ENCODE results near the gene ACAP2.
"Not testable (repeated sequence)": the region's sequence is repeated elsewhere in the genome, so short reads cannot be mapped to it uniquely, and the experiment has no call there.

ACAP2 gene

DNA sequence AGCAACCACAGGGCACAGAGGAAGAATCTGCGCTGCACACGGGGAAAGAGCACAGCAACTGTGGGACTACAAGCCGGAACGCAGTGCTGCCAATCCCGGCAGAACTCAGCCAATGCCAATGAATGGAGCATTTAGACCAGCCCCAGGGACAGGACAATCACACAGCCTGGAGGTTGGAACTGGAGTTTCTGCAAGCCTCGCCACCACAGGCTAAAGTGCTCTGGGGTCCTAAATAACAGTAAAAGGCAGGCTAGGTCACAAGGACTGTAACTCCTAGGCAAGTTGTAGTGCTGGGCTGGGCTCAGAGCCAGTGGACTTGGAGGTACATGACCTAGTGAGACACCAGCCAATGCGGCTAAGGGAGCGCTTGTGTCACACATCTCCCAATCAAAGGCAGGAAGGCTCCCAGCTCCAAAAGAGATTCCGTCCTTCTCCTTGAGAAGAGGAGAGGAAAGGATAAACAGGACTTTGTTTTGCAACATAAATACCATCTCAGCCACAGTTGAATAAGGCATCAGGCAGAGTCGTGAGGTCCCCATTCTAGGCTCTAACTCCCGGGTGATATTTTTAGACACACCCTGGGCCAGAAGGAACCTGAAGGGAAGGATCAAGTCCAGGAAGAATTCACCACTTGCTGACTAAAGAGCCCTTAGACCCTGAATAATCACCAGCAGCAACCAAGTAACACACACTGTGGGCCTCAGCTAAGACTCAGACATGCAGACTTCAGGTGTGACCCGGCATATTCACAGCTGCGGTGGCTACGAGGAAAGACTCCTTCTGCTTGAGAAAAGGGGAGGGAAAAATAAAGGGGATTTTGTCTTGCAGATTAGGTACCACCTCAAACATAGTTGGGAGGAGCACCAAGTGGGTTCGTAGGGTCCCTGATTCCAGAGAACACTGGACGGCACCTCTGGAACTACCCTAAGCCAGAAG is 86.4 kb downstream of the ACAP2 start:
- Histone ChIP-seq H3K4me2 (ENCODE audit: low read length) (no peak overlapping the region), H3K79me2 (peaks cover 3% of the 10 kb centered on the region), H3K27me3 (ENCODE audit: control insufficient read depth, insufficient read depth, low read length) (no peaks in the 10 kb centered on the region), H3K4me1 (no peaks in the 10 kb centered on the region), H2AFZ (no peak overlapping the region), H3K9ac (no peak overlapping the region), H3K4me3 (ENCODE audit: low read depth, low read length) (no peak overlapping the region), H3K9me3 (ENCODE audit: control insufficient read depth, low read length) (no peaks in the 10 kb centered on the region), H3K27ac (no peak overlapping the region), H3K36me3 (ENCODE audit: control insufficient read depth, insufficient read depth, low read length) (no peaks in the 10 kb centered on the region)
- TF ChIP-seq, protein P1, sequence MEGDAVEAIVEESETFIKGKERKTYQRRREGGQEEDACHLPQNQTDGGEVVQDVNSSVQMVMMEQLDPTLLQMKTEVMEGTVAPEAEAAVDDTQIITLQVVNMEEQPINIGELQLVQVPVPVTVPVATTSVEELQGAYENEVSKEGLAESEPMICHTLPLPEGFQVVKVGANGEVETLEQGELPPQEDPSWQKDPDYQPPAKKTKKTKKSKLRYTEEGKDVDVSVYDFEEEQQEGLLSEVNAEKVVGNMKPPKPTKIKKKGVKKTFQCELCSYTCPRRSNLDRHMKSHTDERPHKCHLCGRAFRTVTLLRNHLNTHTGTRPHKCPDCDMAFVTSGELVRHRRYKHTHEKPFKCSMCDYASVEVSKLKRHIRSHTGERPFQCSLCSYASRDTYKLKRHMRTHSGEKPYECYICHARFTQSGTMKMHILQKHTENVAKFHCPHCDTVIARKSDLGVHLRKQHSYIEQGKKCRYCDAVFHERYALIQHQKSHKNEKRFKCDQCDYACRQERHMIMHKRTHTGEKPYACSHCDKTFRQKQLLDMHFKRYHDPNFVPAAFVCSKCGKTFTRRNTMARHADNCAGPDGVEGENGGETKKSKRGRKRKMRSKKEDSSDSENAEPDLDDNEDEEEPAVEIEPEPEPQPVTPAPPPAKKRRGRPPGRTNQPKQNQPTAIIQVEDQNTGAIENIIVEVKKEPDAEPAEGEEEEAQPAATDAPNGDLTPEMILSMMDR (IDR thresholded peaks at IDR 0.05) = no peak

GRCh38 chr3:195354009-195354408 is 88.8 kb downstream of the ACAP2 start:
- not testable (repeated sequence) for H3K79me2 ChIP-seq, H2AFZ ChIP-seq

DNA sequence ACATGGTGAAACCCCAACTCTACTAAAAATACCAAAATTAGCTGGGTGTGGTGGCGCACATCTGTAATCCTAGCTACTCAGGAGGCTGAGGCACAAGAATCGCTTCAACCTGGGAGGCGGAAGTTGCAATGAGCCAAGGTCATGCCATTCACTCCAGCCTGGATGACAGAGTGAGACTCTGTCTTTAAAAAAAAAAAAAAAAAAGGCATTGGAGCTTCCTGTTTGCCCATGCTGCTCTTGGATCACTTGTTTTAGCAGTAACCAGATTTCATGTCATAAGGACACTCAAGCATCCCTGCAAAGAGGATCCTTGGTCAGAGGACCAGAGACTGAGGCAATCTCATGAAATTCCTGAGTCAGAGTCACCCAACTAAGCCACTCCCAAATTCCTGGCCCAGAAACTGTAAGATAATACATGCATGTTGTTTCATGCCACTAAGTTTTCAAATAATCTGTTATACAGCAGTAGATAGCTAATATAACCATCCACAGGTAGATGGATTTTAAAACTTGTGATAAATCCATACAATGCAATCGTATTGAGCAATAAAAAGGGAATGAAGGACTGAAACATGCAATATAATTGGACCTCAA is 89.8 kb downstream of the ACAP2 start:
- Histone ChIP-seq H3K4me2 (ENCODE audit: low read length) (no peak overlapping the region), H3K27me3 (ENCODE audit: control insufficient read depth, insufficient read depth, low read length) (no peaks in the 10 kb centered on the region), H3K79me2 (no peaks in the 10 kb centered on the region), H3K4me1 (no peaks in the 10 kb centered on the region), H3K4me3 (ENCODE audit: low read depth, low read length) (no peak overlapping the region), H3K9me3 (ENCODE audit: control insufficient read depth, low read length) (no peaks in the 10 kb centered on the region), H2AFZ (no peak overlapping the region), H3K9ac (no peak overlapping the region), H3K36me3 (ENCODE audit: control insufficient read depth, insufficient read depth, low read length) (no peaks in the 10 kb centered on the region), H3K27ac (no peak overlapping the region)
- TF ChIP-seq, protein P1 (IDR thresholded peaks at IDR 0.05) = no peak

More at GRCh38 chr3:195354009-195354408, 88.8 kb downstream of the ACAP2 start:
- not testable (repeated sequence) for H3K9me3 ChIP-seq (ENCODE audit: control insufficient read depth, low read length); H3K4me1 ChIP-seq; H3K4me2 ChIP-seq (ENCODE audit: low read length); H3K9ac ChIP-seq; H3K27me3 ChIP-seq (ENCODE audit: control insufficient read depth, insufficient read depth, low read length); H3K4me3 ChIP-seq (ENCODE audit: low read depth, low read length); H3K36me3 ChIP-seq (ENCODE audit: control insufficient read depth, insufficient read depth, low read length); H3K27ac ChIP-seq

GRCh38 chr3:195348426-195349115 is 94.2 kb downstream of the ACAP2 start:
- H3K4me1 ChIP-seq = no peaks in the 10 kb centered on the region
- H3K27ac ChIP-seq = no peak overlapping the region
- TF ChIP-seq, protein P1 (IDR thresholded peaks at IDR 0.05) = no peak

GRCh38 chr3:195337747-195338146 is 105.1 kb downstream of the ACAP2 start:
- H3K27me3 ChIP-seq (ENCODE audit: control insufficient read depth, insufficient read depth, low read length) = no peaks in the 10 kb centered on the region
- H3K36me3 ChIP-seq (ENCODE audit: control insufficient read depth, insufficient read depth, low read length) = no peaks in the 10 kb centered on the region
- H3K9me3 ChIP-seq (ENCODE audit: control insufficient read depth, low read length) = no peaks in the 10 kb centered on the region
- no peaks in the 10 kb centered on the region for H3K4me1 ChIP-seq
- no peaks in the 10 kb centered on the region for H3K79me2 ChIP-seq
- H3K9ac ChIP-seq = no peak overlapping the region
- H2AFZ ChIP-seq = no peak overlapping the region
- no peak overlapping the region for H3K27ac ChIP-seq
- H3K4me2 ChIP-seq (ENCODE audit: low read length) = no peak overlapping the region
- no peak overlapping the region for H3K4me3 ChIP-seq (ENCODE audit: low read depth, low read length)
- TF ChIP-seq, protein P1 (IDR thresholded peaks at IDR 0.05) = no peak

More at GRCh38 chr3:195348426-195349115, 94.2 kb downstream of the ACAP2 start:
- Histone ChIP-seq H3K9ac (no peak overlapping the region), H3K4me3 (ENCODE audit: low read depth, low read length) (no peak overlapping the region), H3K36me3 (ENCODE audit: control insufficient read depth, insufficient read depth, low read length) (no peaks in the 10 kb centered on the region), H3K4me2 (ENCODE audit: low read length) (no peak overlapping the region), H3K27me3 (ENCODE audit: control insufficient read depth, insufficient read depth, low read length) (no peaks in the 10 kb centered on the region), H2AFZ (no peak overlapping the region), H3K9me3 (ENCODE audit: control insufficient read depth, low read length) (no peaks in the 10 kb centered on the region), H3K79me2 (no peaks in the 10 kb centered on the region)
